Measurements from ENCODE around the gene SETD2. TPM values are rescaled to one million over a fixed set of nuclear protein-coding genes. Genes with fewer than 3 reads are reported as not detected.

Gene SETD2
- total RNA-seq, 4 donors from 2014 or later, result 54.3 to 113 (median 67.9) TPM

GRCh38 chr3:47015151-47015550 lies 148.8 kb downstream of the SETD2 start:
- Histone ChIP-seq H3K36me3 (peaks cover 0 to 24% (median 10%) of the 10 kb centered on the region in 4 donors), H3K4me1 (peaks cover 0 to under 1% (median under 1%) of the 10 kb centered on the region in 4 donors), H3K27ac (no peak overlapping the region), H3K9me3 (no peaks in the 10 kb centered on the region), H3K27me3 (no peaks in the 10 kb centered on the region), H3K4me3 (no peak overlapping the region)
- intact Hi-C loops (cut with DNase I; ENCODE audit: low total_unique reads), result no loop called here
- TF ChIP-seq EP300 (IDR thresholded peaks at IDR 0.05; ENCODE audit: low read depth), result no peak
- TF ChIP-seq POLR2A (IDR thresholded peaks at IDR 0.05), result no peak
- TF ChIP-seq POLR2AphosphoS5 (IDR thresholded peaks at IDR 0.05), result no peak
- no peak for TF ChIP-seq CTCF (IDR thresholded peaks at IDR 0.05)
- DNase-seq, result no peak
- in situ Hi-C loops (cut with MboI; ENCODE audit: low pct_ligation_motif_present in 1 of 4, low pct_unique_long_range_greater_than_20kb in 1 of 4, low sequenced_read_pairs in 3 of 4), result loop anchor here in 3 of 4 donors (25.0 kb wide), 2 partner anchors 147 to 303 kb away; partner anchors contain the start of genes PRSS50 (in 2 of the 3), TMIE (in 2 of the 3) and SETD2 (in 1 of the 3)

- peaks cover 0 to 7% (median 3%) of the 10 kb centered on the region in 4 donors for H3K4me1 ChIP-seq
- in situ Hi-C loops (cut with MboI; ENCODE audit: low pct_ligation_motif_present in 1 of 4, low pct_unique_long_range_greater_than_20kb in 1 of 4, low sequenced_read_pairs in 3 of 4) (loop anchor here in 3 of 4 donors (25.0 kb wide), 2 partner anchors 148 to 302 kb away; partner anchors contain the start of genes PRSS50 (in 2 of the 3), TMIE (in 2 of the 3) and SETD2 (in 1 of the 3)), intact Hi-C loops (cut with DNase I; ENCODE audit: low total_unique reads) (no loop called here)
- H3K4me3 ChIP-seq, result no peak overlapping the region
- TF ChIP-seq CTCF (IDR thresholded peaks at IDR 0.05) (no peak), POLR2AphosphoS5 (IDR thresholded peaks at IDR 0.05) (no peak), POLR2A (IDR thresholded peaks at IDR 0.05) (no peak), EP300 (IDR thresholded peaks at IDR 0.05; ENCODE audit: low read depth) (no peak)
- no peaks in the 10 kb centered on the region for H3K27me3 ChIP-seq
- no peak overlapping the region for H3K27ac ChIP-seq
- no peak for DNase-seq
- H3K36me3 ChIP-seq, result peaks cover 0 to 21% (median 5%) of the 10 kb centered on the region in 4 donors
- no peaks in the 10 kb centered on the region for H3K9me3 ChIP-seq
Measured at GRCh38 chr3:47014036-47014435, 149.9 kb downstream of the SETD2 start.

- Histone ChIP-seq H3K27me3 (no peaks in the 10 kb centered on the region), H3K4me1 (peaks cover 0 to 10% (median 3%) of the 10 kb centered on the region in 4 donors), H3K9me3 (no peaks in the 10 kb centered on the region), H3K36me3 (peaks cover 0 to 18% (median 4%) of the 10 kb centered on the region in 4 donors), H3K4me3 (no peak overlapping the region), H3K27ac (no peak overlapping the region)
- intact Hi-C loops (cut with DNase I; ENCODE audit: low total_unique reads), result no loop called here
- in situ Hi-C loops (cut with MboI; ENCODE audit: low pct_ligation_motif_present in 1 of 4, low pct_unique_long_range_greater_than_20kb in 1 of 4, low sequenced_read_pairs in 3 of 4), result loop anchor here in 3 of 4 donors (25.0 kb wide), 2 partner anchors 149 to 301 kb away; partner anchors contain the start of genes PRSS50 (in 2 of the 3), TMIE (in 2 of the 3) and SETD2 (in 1 of the 3)
- DNase-seq, result no peak
- 90% methylated on average over 3 of the region's 3 CpGs; no CpG with 5 or more reads in 1 of the 2 donors for WGBS, 2 donors (ENCODE audit: low coverage in 1 of 2)
- TF ChIP-seq POLR2A (IDR thresholded peaks at IDR 0.05), result no peak
- no peak for TF ChIP-seq EP300 (IDR thresholded peaks at IDR 0.05; ENCODE audit: low read depth)
- no peak for TF ChIP-seq POLR2AphosphoS5 (IDR thresholded peaks at IDR 0.05)
- no peak for TF ChIP-seq CTCF (IDR thresholded peaks at IDR 0.05)
Measured at GRCh38 chr3:47013231-47013630, 150.7 kb downstream of the SETD2 start.

GRCh38 chr3:47012342-47013230 lies 151.3 kb downstream of the SETD2 start:
- Histone ChIP-seq H3K27ac (no peak overlapping the region), H3K36me3 (peaks cover 0 to 13% (median 3%) of the 10 kb centered on the region in 4 donors), H3K4me3 (no peak overlapping the region), H3K9me3 (no peaks in the 10 kb centered on the region), H3K4me1 (peaks cover 0 to 10% (median 3%) of the 10 kb centered on the region in 4 donors), H3K27me3 (no peaks in the 10 kb centered on the region)
- intact Hi-C loops (cut with DNase I; ENCODE audit: low total_unique reads) (no loop called here), in situ Hi-C loops (cut with MboI; ENCODE audit: low pct_ligation_motif_present in 1 of 4, low pct_unique_long_range_greater_than_20kb in 1 of 4, low sequenced_read_pairs in 3 of 4) (loop anchor here in 3 of 4 donors (25.0 kb wide), 2 partner anchors 150 to 300 kb away; partner anchors contain the start of genes PRSS50 (in 2 of the 3), TMIE (in 2 of the 3) and SETD2 (in 1 of the 3))
- WGBS, 2 donors (ENCODE audit: low coverage in 1 of 2), result 89% methylated on average over 10 of the region's 10 CpGs; no CpG with 5 or more reads in 1 of the 2 donors
- TF ChIP-seq CTCF (IDR thresholded peaks at IDR 0.05) (no peak), EP300 (IDR thresholded peaks at IDR 0.05; ENCODE audit: low read depth) (no peak), POLR2A (IDR thresholded peaks at IDR 0.05) (no peak), POLR2AphosphoS5 (IDR thresholded peaks at IDR 0.05) (no peak)
- DNase-seq, result no peak

Measured in transverse colon (tissue), 4 donors.